Endodermal cell (in vitro differentiated cells): ENCODE data around the gene SMIM12. TPM values are rescaled to one million over a fixed set of nuclear protein-coding genes. Genes with fewer than 3 reads are reported as not detected.

ENCODE experiments used
- DNase-seq: peaks from one replicate; pipeline ENCODE4 v3.0.0-alpha.2; 2017
- H3K27ac ChIP-seq: 2 replicates; pipeline ENCODE4 v1.5.1; 2013; ENCODE audit warnings: mild to moderate bottlenecking, low read depth, low read length, moderate library complexity
- H3K27me3 ChIP-seq: 2 replicates; pipeline ENCODE4 v1.6.1; 2013; ENCODE audit warnings: mild to moderate bottlenecking, low read length, moderate library complexity; ENCODE audit not compliant: insufficient read depth, control insufficient read depth, poor library complexity, severe bottlenecking
- H3K36me3 ChIP-seq: 2 replicates; pipeline ENCODE4 v1.7.0; 2013; ENCODE audit warnings: mild to moderate bottlenecking, low read length, moderate library complexity; ENCODE audit not compliant: control insufficient read depth, insufficient read depth
- H3K4me1 ChIP-seq: one replicate; pipeline ENCODE4 v1.7.0; 2013; ENCODE audit warnings: low read length; ENCODE audit not compliant: control insufficient read depth, insufficient read depth
- H3K4me3 ChIP-seq: 2 replicates; pipeline ENCODE4 v1.5.1; 2013; ENCODE audit warnings: mild to moderate bottlenecking, low read length, moderate library complexity
- H3K9ac ChIP-seq: 2 replicates; pipeline ENCODE4 v1.6.1; 2013; ENCODE audit warnings: mild to moderate bottlenecking, low read length, moderate library complexity; ENCODE audit not compliant: poor library complexity, severe bottlenecking; ENCODE audit errors: extremely low read depth
- H3K9me3 ChIP-seq: 2 replicates; pipeline ENCODE4 v1.6.1; 2013; ENCODE audit warnings: mild to moderate bottlenecking, low read length, moderate library complexity; ENCODE audit not compliant: control insufficient read depth
- H3K27ac Mint-ChIP-seq: 2 replicates; pipeline ENCODE4 v1.8.0; 2020; ENCODE audit warnings: mixed read lengths
- H3K27me3 Mint-ChIP-seq: 2 replicates; pipeline ENCODE4 v1.8.0; 2021; ENCODE audit warnings: mild to moderate bottlenecking, mixed read lengths; ENCODE audit not compliant: insufficient read depth
- H3K36me3 Mint-ChIP-seq: 2 replicates; pipeline ENCODE4 v1.8.0; 2020; ENCODE audit warnings: low read depth, mixed read lengths
- H3K4me1 Mint-ChIP-seq: 2 replicates; pipeline ENCODE4 v1.8.0; 2020; ENCODE audit warnings: mixed read lengths
- H3K4me3 Mint-ChIP-seq: 2 replicates; pipeline ENCODE4 v1.8.0; 2020; ENCODE audit warnings: mild to moderate bottlenecking, moderate library complexity, mixed read lengths
- H3K9me3 Mint-ChIP-seq: 2 replicates; pipeline ENCODE4 v1.8.0; 2020; ENCODE audit warnings: mild to moderate bottlenecking, mixed read lengths
- WGBS, 2 experiments: methylation state at CpG; one replicate each; pipeline versions ENCODE4 v1.1.5 to v1.1.7; 2013; ENCODE audit warnings: missing lambda C conversion rate in 2 of 2, mixed read lengths in 1 of 2; ENCODE audit not compliant: insufficient coverage in 1 of 2, insufficient read length in 1 of 2; 5-methylcytosine and 5-hydroxymethylcytosine counted together
- total RNA-seq, 2 donors: library from RNA; stranded (reverse); fragmentation: NEBNext Ultra II Directional in 1 of 2; extraction: Animal tissue kit (Norgen Biotek cat#: 25700) in 1 of 2; gene quantifications; 2 replicates in 1 of 2; 3 replicates in 1 of 2; pipeline ENCODE4 v1.2.1, GENCODE V29; 2021
- TF ChIP-seq, protein P1 (sequence below): fragments of 200-600 bp; sonication (generic); conservative IDR thresholded peaks from 2 replicates; pipeline ENCODE4 v1.5.0; 2021; ENCODE audit warnings: antibody characterized with exemption, mild to moderate bottlenecking

The SMIM12 gene
- total RNA-seq, 2 donors from 2014 or later: 43.0 to 47.6 TPM

DNA sequence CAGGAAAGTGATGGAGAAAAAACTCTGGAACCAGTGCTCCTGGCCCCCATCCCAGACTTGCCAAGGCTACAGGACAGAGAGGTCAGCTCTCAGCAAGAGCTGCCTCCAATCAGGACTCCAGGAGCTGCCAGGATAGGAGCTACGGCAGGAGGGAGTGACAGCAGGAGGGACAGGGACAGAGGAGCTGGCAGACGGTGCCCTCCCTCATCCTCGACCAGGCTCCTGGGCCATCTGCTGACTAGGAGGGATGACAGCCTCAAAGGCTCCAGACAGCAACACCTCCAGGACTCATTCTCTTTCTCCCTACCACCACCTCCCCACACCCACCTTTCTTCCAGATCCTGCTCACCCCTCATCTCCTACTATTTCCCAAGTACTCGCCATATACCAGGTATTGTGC is 47.2 kb upstream of the SMIM12 start:
- H3K27ac Mint-ChIP-seq: no peak overlapping the region
- H3K9ac ChIP-seq: no peak overlapping the region
- H3K27me3 Mint-ChIP-seq: peaks cover 5% of the 10 kb centered on the region
- H3K4me1 Mint-ChIP-seq: no peaks in the 10 kb centered on the region
- H3K4me3 Mint-ChIP-seq: no peak overlapping the region
- no peaks in the 10 kb centered on the region for H3K27me3 ChIP-seq
- no peaks in the 10 kb centered on the region for H3K9me3 ChIP-seq
- H3K4me1 ChIP-seq: no peaks in the 10 kb centered on the region
- 78 to 100% methylated on average over 3 to 4 of the region's 4 CpGs for WGBS, 2 experiments
- no peaks in the 10 kb centered on the region for H3K36me3 Mint-ChIP-seq
- DNase-seq: no peak
- no peaks in the 10 kb centered on the region for H3K36me3 ChIP-seq
- no peaks in the 10 kb centered on the region for H3K9me3 Mint-ChIP-seq
- H3K4me3 ChIP-seq: no peak overlapping the region
- TF ChIP-seq, protein P1, sequence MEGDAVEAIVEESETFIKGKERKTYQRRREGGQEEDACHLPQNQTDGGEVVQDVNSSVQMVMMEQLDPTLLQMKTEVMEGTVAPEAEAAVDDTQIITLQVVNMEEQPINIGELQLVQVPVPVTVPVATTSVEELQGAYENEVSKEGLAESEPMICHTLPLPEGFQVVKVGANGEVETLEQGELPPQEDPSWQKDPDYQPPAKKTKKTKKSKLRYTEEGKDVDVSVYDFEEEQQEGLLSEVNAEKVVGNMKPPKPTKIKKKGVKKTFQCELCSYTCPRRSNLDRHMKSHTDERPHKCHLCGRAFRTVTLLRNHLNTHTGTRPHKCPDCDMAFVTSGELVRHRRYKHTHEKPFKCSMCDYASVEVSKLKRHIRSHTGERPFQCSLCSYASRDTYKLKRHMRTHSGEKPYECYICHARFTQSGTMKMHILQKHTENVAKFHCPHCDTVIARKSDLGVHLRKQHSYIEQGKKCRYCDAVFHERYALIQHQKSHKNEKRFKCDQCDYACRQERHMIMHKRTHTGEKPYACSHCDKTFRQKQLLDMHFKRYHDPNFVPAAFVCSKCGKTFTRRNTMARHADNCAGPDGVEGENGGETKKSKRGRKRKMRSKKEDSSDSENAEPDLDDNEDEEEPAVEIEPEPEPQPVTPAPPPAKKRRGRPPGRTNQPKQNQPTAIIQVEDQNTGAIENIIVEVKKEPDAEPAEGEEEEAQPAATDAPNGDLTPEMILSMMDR: no peak
- no peak overlapping the region for H3K27ac ChIP-seq

DNA sequence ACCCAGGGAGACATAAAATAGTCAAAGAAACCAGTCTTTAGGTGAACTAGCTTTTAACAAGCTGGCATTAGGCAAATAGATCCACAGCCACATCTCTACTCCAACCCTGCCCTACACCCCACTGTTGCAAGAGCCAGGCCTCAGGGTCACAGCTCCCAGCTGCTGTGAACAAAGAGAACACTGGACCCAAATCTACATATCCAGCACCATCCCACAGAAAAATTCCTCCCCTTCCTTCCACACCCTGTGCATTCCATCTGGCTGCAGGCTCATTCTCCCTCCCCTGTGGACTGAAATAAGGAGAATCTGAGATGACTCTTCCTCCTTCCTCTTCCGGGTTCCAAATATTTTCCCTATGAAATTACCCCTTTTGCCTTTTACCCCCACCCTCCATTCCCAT is 46.7 kb upstream of the SMIM12 start:
- no peak for DNase-seq
- WGBS, 2 experiments: 93% methylated on average over 1 of the region's 1 CpG; no CpG with 5 or more reads in 1 of the 2 experiments
- Histone ChIP-seq H3K27ac (no peak overlapping the region), H3K27me3 (no peaks in the 10 kb centered on the region), H3K9me3 (no peaks in the 10 kb centered on the region), H3K36me3 (no peaks in the 10 kb centered on the region), H3K4me3 (no peak overlapping the region), H3K4me1 (no peaks in the 10 kb centered on the region), H3K9ac (no peak overlapping the region)
- TF ChIP-seq, protein P1: no peak
- H3K4me1 Mint-ChIP-seq: no peaks in the 10 kb centered on the region
- H3K27me3 Mint-ChIP-seq: peaks cover 8% of the 10 kb centered on the region
- H3K36me3 Mint-ChIP-seq: no peaks in the 10 kb centered on the region
- H3K9me3 Mint-ChIP-seq: no peaks in the 10 kb centered on the region
- no peak overlapping the region for H3K4me3 Mint-ChIP-seq
- H3K27ac Mint-ChIP-seq: no peak overlapping the region

DNA sequence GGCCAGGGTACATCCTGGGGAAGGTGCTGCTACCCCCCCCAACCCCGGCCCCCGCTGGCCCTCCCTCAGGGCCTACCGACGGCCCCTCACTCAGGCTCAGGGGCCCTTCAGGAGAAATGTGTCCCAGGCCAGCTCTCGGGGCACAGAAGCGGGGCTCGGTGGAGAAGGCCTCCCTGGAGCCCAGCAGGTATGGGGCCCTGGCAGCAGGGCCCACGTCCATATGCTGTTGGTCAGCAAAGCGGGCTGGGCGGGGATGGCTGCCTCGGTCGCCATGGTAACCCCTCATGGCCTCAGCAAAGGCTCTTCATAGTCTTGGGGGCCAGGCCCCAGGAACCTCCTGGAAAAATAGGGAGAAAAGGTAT is 45.5 kb upstream of the SMIM12 start:
- no peak overlapping the region for H3K27ac ChIP-seq
- no peak overlapping the region for H3K9ac ChIP-seq
- Mint-ChIP-seq H3K27me3 (peaks cover 18% of the 10 kb centered on the region), H3K36me3 (no peaks in the 10 kb centered on the region), H3K9me3 (no peaks in the 10 kb centered on the region), H3K27ac (no peak overlapping the region), H3K4me1 (no peaks in the 10 kb centered on the region), H3K4me3 (no peak overlapping the region)
- no peak for DNase-seq
- H3K27me3 ChIP-seq: no peaks in the 10 kb centered on the region
- H3K9me3 ChIP-seq: no peaks in the 10 kb centered on the region
- no peaks in the 10 kb centered on the region for H3K4me1 ChIP-seq
- no peaks in the 10 kb centered on the region for H3K36me3 ChIP-seq
- no peak overlapping the region for H3K4me3 ChIP-seq
- TF ChIP-seq, protein P1: no peak
- WGBS, 2 experiments: 62 to 93% methylated on average over 3 to 12 of the region's 12 CpGs
